HCT116 (cell line): ENCODE measurements around the gene DDX54. TPM values are rescaled to one million over a fixed set of nuclear protein-coding genes. Genes with fewer than 3 reads are reported as not detected.

Experiments used
- ATAC-seq: fragments of 200-7000 bp; cut with Tn5 transposase; 2 replicates; pipeline ENCODE4 v1.9.1; 2020; ENCODE audit warnings: mild to moderate bottlenecking, moderate library complexity
- BruUV-seq: library from RNA; stranded (reverse); fragments of 400-500 nt; replicated peaks from 2 replicates; lab custom pipeline; 2021; lab: Mats Ljungman, UMichigan
- CTCF ChIA-PET: fragments of 300-600 bp; sonication (Branson Sonifier 250); formaldehyde crosslinking; loops from one replicate; lab custom pipeline; 2021; ENCODE audit warnings: antibody characterized with exemption; lab: Charles Lee
- POLR2A ChIA-PET: fragments of 300-600, 350-600 bp; sonication (Branson Sonifier 250); formaldehyde crosslinking; loops from one replicate; lab custom pipeline; 2021; ENCODE audit warnings: antibody characterized with exemption; lab: Charles Lee
- RAD21 ChIA-PET, 2 experiments: fragments of 300-600 bp; sonication (Branson Sonifier 250); formaldehyde crosslinking; loops; one replicate each; lab custom pipeline; 2023; ENCODE audit warnings: low total read pairs in 2 of 2; ENCODE audit not compliant: uncharacterized antibody in 2 of 2, unreplicated experiment in 2 of 2, low non-redundant PET in 1 of 2; lab: Charles Lee
- DNase-seq: peaks from one replicate; pipeline ENCODE4 v3.0.0-alpha.2; 2010; ENCODE audit warnings: low read depth, low spot score
- H2AFZ ChIP-seq: fragments of 200-600 bp; shearing (Covaris generic), sonication (generic); 2 replicates; pipeline ENCODE4 v1.6.1; 2017; ENCODE audit warnings: low read depth, mixed run types, mixed read lengths, antibody characterized with exemption, low read length; ENCODE audit not compliant: poor library complexity, severe bottlenecking
- H3K27ac ChIP-seq: 2 replicates; pipeline ENCODE4 v1.5.1; 2012; ENCODE audit warnings: low read depth, low read length
- H3K27me3 ChIP-seq: fragments of 200-600 bp; sonication (generic); 2 replicates; pipeline ENCODE4 v1.6.1; 2016; ENCODE audit warnings: mixed run types, low read length, mixed read lengths; ENCODE audit not compliant: insufficient read depth
- H3K36me3 ChIP-seq, 2 experiments: fragments of 200-500 bp in 1 of 2; fragments of 200-600 bp in 1 of 2; sonication (Bioruptor generic) in 1 of 2; sonication (generic) in 1 of 2; 2 replicates each; pipeline versions ENCODE4 v1.5.1 to v1.6.1; 2014 to 2016; ENCODE audit warnings: low read length in 2 of 2, inconsistent platforms in 1 of 2, mixed read lengths in 1 of 2, mixed run types in 1 of 2; ENCODE audit not compliant: insufficient read depth in 2 of 2, control insufficient read depth in 1 of 2
- H3K4me1 ChIP-seq, 2 experiments: fragments of 200-600 bp in 1 of 2; sonication (generic) in 1 of 2; 2 replicates each; pipeline versions ENCODE4 v1.5.1 to v1.6.1; 2012 to 2017; ENCODE audit warnings: low read length in 2 of 2, inconsistent platforms in 1 of 2, mild to moderate bottlenecking in 1 of 2, mixed read lengths in 1 of 2, mixed run types in 1 of 2, moderate library complexity in 1 of 2; ENCODE audit not compliant: insufficient read depth in 2 of 2, control insufficient read depth in 1 of 2
- H3K4me2 ChIP-seq: fragments of 200-600 bp; sonication (generic); 2 replicates; pipeline ENCODE4 v1.6.1; 2017; ENCODE audit warnings: mixed run types, low read length, mixed read lengths
- H3K4me3 ChIP-seq, 2 experiments: fragments of 200-600 bp in 1 of 2; sonication (generic) in 1 of 2; replicated peaks in 1 of 2; 2 replicates each; pipeline ENCODE4 v1.5.1; 2011 to 2016; ENCODE audit warnings: low read length in 2 of 2, control low read depth in 1 of 2, low read depth in 1 of 2, mild to moderate bottlenecking in 1 of 2, mixed read lengths in 1 of 2, mixed run types in 1 of 2
- H3K79me2 ChIP-seq: fragments of 200-600 bp; sonication (generic); 2 replicates; pipeline ENCODE4 v1.6.1; 2017; ENCODE audit warnings: mild to moderate bottlenecking, mixed run types, low read length, moderate library complexity, mixed read lengths; ENCODE audit not compliant: insufficient read depth
- H3K9ac ChIP-seq: fragments of 200-600 bp; sonication (generic); 2 replicates; pipeline ENCODE4 v1.6.1; 2016; ENCODE audit warnings: low read length, mixed read lengths
- H3K9me2 ChIP-seq: fragments of 200-600 bp; sonication (generic), shearing (Covaris generic); 2 replicates; pipeline ENCODE4 v1.6.1; 2017; ENCODE audit warnings: mixed run types, mild to moderate bottlenecking, moderate library complexity; ENCODE audit not compliant: insufficient read depth
- H3K9me3 ChIP-seq, 2 experiments: fragments of 200-500 bp in 1 of 2; fragments of 200-600 bp in 1 of 2; sonication (Bioruptor generic) in 1 of 2; sonication (generic) in 1 of 2; 2 replicates each; pipeline ENCODE4 v1.6.1; 2014 to 2017; ENCODE audit warnings: low read length in 2 of 2, mixed read lengths in 2 of 2, inconsistent platforms in 1 of 2, low read depth in 1 of 2, mild to moderate bottlenecking in 1 of 2, mixed run types in 1 of 2, moderate library complexity in 1 of 2; ENCODE audit not compliant: control insufficient read depth in 1 of 2, insufficient read depth in 1 of 2
- H4K20me1 ChIP-seq: fragments of 200-600 bp; sonication (generic), shearing (Covaris generic); 2 replicates; pipeline ENCODE4 v1.6.1; 2017; ENCODE audit warnings: mixed run types, mild to moderate bottlenecking, moderate library complexity; ENCODE audit not compliant: insufficient read depth
- ELF1 ChIP-seq: IDR thresholded peaks from 2 replicates; pipeline ENCODE4 v1.6.1; 2012; ENCODE audit warnings: low read depth, borderline replicate concordance
- FOSL1 ChIP-seq: IDR thresholded peaks from 2 replicates; pipeline ENCODE4 v1.6.1; 2012; ENCODE audit warnings: low read depth
- JUND ChIP-seq: IDR thresholded peaks from 2 replicates; pipeline ENCODE4 v1.6.1; 2012
- POLR2A ChIP-seq: IDR thresholded peaks from 2 replicates; pipeline ENCODE4 v1.7.0; 2011; ENCODE audit warnings: borderline replicate concordance; ENCODE audit not compliant: insufficient read depth, insufficient read length; ENCODE audit errors: extremely low read depth
- SP1 ChIP-seq: IDR thresholded peaks from 2 replicates; pipeline ENCODE4 v1.6.1; 2012; ENCODE audit warnings: low read depth
- SRF ChIP-seq: IDR thresholded peaks from 2 replicates; pipeline ENCODE4 v1.6.1; 2012; ENCODE audit warnings: low read depth
- TCF7L2 ChIP-seq: IDR thresholded peaks from 2 replicates; pipeline ENCODE4 v1.7.0; 2011; ENCODE audit warnings: borderline replicate concordance, inconsistent platforms; ENCODE audit not compliant: insufficient read depth, insufficient read length; ENCODE audit errors: extremely low read depth
- YY1 ChIP-seq: IDR thresholded peaks from 2 replicates; pipeline ENCODE4 v1.6.1; 2011; ENCODE audit warnings: low read length, low read depth, moderate library complexity, mild to moderate bottlenecking; ENCODE audit not compliant: insufficient replicate concordance; ENCODE audit errors: extremely low read depth
- ZBTB33 ChIP-seq: IDR thresholded peaks from 2 replicates; pipeline ENCODE4 v1.6.1; 2011; ENCODE audit warnings: mild to moderate bottlenecking, low read length, moderate library complexity; ENCODE audit not compliant: insufficient replicate concordance; ENCODE audit errors: extremely low read depth
- intact Hi-C: fragments of 100-400 bp; cut with micrococcal nuclease; formaldehyde crosslinking; loops from 2 replicates; pipeline ENCODE4 v1.10.0; 2022
- total RNA-seq: library from RNA; stranded (reverse); gene quantifications from one replicate; pipeline ENCODE4 v1.2.1, GENCODE V29; 2021; ENCODE audit not compliant: unreplicated experiment

The DDX54 gene
- total RNA-seq, 1 experiment from 2014 or later, result 110 TPM

GRCh38 chr12:113231235-113232088, 46.2 kb upstream of the DDX54 start:
- Histone ChIP-seq H3K4me2 (peak overlapping the region; percentile 58), H2AFZ (no peak overlapping the region), H3K36me3 (peaks cover 2 to 23% of the 10 kb centered on the region in 2 experiments; a peak in 3 of 4 replicates), H4K20me1 (no peaks in the 10 kb centered on the region), H3K27me3 (no peaks in the 10 kb centered on the region), H3K9ac (peak overlapping the region; percentile 27), H3K4me3 (peak overlapping the region in 1 of 2 experiments; percentile 1; a peak in 1 of 4 replicates), H3K4me1 (peaks cover 38 to 53% of the 10 kb centered on the region in 2 experiments), H3K9me3 (no peaks in the 10 kb centered on the region), H3K9me2 (no peaks in the 10 kb centered on the region), H3K79me2 (no peaks in the 10 kb centered on the region), H3K27ac (peak overlapping the region; percentile 50)
- ChIA-PET CTCF (interaction anchor here (1.6 kb wide), 1 partner anchor 230 kb away, joined by 3 read pairs; no protein-coding TSS in a partner anchor), POLR2A (interaction anchor here (0.6 to 2.0 kb wide), 4 partner anchors 9 to 1472 kb away, joined by 3 to 7 read pairs (median 4); partner anchors contain the start of genes SLC8B1 and TPCN1), RAD21 (no interaction called here)
- DNase-seq (peak; percentile 54), ATAC-seq (peak; percentile 88)
- intact Hi-C loops, result no loop called here
- BruUV-seq, result no TSS peak
- TF ChIP-seq YY1 (peak; percentile 55), POLR2A (no peak), TCF7L2 (peak; percentile 78), ZBTB33 (no peak), FOSL1 (peak; percentile 69), ELF1 (no peak), SRF (peak; percentile 99), SP1 (peak; percentile 29; the same call in 1 of the 2 replicates), JUND (peak; percentile 59; the same call in 1 of the 2 replicates)
